GM19467 (cell line): Measurements from ENCODE around the gene TCF15.

Experiments used
- ATAC-seq: cut with Tn5 transposase; IDR thresholded peaks from one replicate; pipeline ENCODE4 v1.9.1; 2021; ENCODE audit warnings: mild to moderate bottlenecking, moderate library complexity; ENCODE audit not compliant: unreplicated experiment

TCF15 gene

DNA sequence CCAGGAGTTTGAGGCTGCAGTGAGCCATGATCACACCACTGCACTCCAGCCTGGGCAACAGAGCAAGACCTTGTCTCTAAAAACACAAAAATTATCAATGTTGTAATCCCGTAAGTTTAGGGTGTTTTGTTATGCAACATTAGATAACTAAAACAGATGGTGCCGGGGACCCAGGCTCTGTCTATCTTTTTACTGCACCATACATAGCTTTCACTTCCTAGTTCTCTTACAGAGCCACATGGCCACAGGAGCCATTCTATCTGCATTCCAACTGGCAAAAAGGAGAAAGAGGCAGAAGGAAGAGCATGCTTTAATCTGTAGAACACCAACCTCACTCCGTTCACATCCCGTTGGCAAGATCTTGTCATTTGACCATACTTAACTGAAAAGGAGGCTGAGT is 5.4 kb upstream of the TCF15 start:
- no peak for ATAC-seq

DNA sequence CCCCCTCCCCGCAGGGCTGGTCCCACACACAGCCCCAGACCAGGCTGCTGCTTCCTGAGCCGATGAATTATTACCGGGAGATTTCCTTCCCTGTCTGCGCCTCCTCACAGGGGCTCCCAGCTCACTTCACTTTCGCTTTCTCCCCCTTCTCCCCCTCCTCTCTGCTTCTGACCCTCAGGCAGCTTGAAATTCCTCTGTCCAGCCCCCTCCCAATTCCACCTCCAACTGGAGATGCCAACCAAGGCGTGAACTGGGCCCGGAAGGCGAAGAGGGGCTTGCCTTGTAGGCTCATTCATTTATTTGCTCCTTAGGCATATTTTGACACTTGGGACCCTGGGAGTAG is 1.7 kb upstream of the TCF15 start:
- ATAC-seq, result no peak

DNA sequence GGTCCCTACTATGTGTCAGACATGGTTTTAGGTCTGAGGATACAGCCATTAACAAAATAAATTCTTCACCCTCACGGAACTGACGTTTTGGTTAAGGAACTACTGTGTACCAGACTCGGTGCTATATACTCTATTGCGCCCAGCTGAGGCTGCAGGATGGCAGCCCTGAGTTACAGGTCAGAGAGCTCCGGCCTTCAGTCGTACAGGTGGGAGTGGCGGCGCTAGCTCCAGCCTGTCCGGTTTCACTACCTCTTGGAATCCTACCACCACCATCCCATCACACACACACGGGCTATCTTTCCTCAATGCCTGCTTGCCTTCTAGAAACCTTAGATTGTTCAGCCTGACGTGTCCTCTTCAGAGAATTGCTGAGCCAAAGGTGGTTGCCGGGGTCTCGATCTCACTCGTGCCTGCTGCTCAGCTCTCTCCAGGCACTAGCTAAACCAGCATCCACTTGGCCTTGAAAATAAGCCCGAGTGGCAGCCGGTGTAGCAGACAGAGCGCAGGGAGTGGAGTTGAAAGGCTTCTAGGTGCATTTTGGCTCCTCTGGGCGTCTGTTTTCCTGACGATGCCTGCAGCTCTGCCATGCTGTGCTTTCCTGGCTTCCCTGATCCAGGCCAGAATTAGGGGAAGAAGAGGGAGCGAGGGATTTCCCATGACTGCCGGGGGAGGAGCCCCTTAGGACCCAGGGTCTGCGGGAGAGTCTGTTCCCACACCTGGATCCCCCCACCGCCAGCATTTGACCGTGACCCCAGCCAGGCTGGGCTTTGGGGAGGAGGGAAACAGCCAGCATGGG is 1.1 kb upstream of the TCF15 start:
- no peak for ATAC-seq

DNA sequence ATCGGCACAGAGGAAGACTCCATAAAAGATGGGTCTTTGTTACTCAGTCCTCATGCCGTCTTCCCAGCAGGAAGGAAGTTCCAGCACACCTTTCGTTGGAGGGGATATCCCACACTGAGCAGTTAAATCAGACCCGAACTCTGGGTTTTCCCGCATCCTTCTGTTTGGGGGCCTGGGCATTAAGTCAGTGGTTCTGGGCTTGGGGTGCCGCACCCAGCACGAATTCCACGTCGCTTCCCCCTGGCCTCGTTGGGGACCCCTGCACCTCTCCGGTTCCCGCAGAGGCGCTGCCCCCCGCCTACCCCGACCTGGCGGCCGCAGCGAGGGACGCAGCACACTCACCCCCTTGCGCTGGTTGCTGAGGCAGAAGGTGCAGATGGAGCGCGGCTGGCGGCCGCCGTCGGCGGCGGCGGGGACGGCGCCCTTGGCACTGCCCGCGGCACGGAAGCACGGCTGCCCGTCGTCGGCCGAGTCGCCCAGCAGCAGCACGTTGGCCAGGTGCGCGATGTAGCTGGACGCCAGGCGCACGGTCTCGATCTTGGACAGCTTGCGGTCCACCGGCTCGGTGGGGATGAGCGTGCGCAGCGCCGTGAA is 641 bp downstream of the TCF15 start:
- ATAC-seq, result no peak

DNA sequence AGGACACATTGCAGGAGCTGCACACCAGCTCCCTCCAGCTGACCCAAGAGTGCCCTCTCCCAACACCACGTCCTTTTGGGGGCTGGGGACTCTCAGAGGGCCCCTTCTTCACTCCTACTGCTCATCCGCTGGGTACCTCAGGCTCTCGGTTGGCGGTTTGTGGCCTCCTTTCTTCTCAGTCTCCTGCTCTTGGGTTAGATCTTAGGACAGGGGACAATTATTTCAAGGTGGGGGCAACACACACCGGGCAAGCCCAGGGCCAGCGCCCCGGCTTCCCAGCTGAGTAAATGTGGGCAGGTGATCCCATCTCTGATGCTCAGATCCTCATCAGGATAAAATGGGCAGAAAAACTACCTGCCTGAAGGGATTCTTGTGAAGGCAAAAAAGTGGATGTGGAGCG is 1.1 kb downstream of the TCF15 start:
- ATAC-seq, result no peak

DNA sequence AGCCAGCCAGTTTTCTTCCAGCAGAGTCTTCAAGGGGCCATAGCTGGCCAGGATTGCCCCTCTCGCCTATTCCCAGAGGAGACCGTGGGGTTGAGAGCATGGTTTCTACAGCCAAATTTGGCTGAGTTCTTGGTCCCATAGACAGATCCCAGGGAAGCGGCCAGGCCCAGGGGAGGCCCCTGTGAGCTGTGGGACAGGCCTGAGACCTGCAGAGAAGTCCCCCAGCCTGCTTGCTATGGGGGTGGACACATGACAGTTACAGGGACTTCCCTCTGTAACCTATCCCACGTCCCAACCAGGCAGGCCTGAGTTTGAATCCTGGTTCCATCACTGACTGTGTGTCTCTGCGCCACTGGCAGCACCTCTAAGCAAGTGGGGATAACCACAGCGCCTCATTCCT is 2.6 kb downstream of the TCF15 start:
- no peak for ATAC-seq

DNA sequence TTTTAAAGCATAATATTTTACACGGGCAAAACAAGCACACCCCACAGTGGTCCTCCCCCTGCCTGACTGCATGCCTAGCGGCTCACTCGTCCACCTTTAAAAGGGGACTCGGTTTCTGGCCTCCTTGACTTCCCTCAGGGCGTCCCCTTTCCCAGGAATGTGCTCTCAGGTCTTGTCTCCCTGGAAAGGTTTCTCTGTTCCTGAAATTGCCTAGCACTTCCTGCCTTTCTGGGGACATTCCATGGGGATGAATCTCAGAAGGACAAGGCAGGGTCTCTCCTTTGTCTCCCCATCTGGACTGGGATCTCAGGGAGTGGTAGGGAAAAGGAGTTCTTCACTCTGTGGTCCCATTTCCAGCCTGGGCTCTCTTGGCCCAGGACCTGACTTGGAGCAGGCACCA is 4.9 kb downstream of the TCF15 start:
- no peak for ATAC-seq

DNA sequence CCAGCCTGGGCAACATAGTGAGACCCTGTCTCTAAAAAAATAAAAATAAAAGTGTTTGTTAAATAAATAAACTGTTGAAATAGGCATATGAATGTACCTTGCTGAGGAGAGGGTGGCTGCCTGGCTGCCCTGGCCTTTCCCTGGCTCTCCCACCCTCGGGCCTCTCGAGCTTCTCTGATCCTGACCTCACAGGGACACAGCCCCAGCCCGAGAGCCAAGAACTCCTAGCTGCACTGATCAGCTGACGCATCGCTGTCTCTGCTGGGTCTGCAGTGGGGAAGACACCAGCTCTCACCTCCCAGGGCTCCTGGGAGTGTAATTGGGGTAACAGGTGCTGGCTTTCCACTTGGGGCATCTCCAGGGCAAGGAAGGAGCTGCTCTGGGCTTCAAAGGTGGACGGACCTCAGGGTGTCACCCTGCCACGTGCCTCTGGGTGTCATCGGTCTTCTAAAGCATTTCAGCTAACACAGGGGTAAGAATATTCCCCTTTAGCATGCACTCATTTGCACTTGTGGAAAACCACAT is 6.9 kb downstream of the TCF15 start:
- ATAC-seq, result no peak

DNA sequence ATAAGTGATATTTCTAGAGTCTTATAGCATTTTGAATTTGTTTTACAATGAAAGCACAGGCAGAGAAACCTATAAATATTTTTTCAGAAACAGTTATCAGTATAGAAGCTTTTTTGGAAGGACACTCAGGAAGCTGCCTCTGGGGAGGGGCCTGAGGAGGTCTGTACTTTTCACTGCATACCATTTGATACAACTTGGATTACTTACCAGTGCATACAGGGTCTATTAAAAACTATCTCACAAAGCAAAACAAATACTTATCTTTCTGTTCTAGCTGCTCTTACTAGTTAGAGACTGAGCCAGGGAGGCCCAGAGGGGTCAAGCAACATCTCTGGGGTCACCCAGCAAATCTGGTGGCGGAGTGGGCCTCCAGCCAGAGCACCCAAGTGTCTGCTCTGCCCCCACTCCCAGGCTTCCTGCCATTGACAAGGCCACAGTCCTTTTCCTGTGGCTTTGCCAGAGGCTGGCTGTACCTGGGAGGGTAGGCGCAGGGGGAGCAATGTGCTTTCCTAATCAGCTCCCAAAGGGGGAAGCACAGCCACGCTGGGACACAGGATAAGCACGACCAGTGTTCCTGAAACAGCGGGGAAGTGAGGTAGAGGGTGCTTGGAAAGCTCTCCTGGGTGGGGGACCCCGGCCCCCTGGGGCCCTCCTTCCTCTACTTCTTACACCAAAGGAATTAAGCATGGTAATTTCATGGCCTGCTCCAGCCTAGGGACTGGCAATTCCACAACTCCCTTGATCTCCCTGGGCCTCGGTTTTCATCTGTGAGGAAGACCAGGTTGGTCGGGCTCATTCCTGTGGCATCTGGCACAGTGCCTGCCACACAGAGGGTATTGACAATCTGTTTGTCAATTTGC is 7.8 kb downstream of the TCF15 start:
- ATAC-seq, result no peak

DNA sequence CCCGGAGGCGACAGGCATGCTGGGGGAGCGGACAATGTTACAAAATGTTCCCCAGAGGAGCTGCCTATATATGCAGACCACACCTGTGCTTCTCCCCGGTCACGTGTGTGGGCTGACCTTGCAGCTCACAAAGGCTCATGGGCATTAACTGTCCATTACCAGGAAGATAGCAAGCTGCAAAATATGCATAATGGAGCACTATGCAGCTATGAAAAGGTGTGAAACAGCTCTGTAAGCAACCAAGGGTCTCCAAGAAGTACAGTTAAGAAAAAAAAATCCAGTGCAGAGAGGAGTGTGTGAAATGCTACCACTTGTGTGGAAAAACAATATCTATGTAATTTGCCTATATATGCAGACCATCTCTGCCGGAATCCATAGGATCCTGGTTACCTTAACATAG is 9.4 kb downstream of the TCF15 start:
- no peak for ATAC-seq

DNA sequence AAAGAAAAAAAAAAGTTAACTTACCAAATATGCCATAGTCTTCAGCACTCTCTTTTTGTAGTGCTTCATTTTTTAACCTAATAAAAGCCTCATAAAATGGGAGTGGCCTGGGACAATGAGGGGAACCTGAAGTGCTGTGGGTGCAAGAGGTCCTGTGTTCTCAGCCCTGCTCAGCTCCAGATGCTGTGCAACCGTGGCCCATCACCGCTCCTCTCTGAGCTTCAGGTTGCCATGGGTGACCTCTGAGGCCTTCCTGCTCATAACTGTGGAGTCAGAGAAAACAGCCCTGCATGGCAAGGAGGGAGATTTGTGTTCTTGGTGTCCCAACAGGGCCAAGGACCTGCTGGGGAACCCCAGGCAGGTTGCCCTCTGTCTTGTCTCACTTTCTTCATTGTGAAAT is 10.0 kb downstream of the TCF15 start:
- ATAC-seq, result no peak

DNA sequence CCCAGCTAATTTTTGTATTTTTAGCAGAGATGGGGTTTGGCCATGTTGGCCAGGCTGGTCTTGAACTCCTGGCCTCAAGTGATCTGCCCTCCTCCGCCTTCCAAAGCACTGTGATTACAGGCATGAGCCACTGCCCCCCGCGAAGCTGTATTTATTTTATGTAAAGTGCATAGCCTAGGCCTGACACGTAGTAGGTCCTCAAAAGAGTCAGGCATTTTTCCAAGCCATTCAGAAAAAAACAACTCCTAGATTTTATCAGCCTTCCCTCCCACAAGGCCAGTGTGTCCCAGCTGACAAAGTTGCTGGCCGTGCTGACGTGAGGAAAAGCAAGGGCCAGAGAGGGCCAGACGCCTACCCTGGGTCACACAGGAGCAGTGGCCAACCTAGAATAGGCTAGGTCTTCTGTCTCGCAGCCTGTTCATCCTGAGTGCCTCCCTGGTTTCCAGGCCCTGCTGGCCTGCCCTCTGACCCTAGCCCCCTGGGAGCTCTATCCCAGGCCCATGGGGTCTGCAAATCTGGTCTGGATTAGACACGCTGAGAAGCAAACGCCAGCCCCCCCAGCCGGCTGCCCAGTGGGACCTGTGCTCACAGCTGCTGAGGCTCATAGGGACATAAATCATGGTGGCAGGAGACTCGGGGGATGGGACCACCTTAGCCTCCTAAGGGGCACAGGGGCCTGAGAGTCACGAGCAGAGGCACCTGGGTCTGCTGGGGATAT is 11.8 kb downstream of the TCF15 start:
- ATAC-seq, result no peak

DNA sequence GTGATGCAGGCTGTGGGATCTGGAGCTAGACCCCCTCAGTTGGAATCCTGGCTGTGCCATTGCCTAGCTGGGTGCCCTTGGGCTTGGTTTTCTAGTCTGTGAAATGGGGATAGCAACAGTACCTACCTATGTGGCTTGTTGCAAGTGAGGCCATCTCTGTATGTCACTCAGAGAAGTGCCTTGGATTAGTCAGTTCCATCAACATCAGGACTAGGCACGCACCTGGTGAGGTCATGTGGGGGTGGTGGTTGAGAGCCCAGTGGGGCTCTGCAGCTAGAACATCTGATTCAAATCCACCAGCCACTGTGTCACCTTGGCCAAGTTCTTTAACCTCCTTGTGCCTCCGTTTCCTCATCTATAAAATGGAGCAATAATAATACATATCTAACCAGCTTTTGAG is 12.5 kb downstream of the TCF15 start:
- ATAC-seq, result no peak

DNA sequence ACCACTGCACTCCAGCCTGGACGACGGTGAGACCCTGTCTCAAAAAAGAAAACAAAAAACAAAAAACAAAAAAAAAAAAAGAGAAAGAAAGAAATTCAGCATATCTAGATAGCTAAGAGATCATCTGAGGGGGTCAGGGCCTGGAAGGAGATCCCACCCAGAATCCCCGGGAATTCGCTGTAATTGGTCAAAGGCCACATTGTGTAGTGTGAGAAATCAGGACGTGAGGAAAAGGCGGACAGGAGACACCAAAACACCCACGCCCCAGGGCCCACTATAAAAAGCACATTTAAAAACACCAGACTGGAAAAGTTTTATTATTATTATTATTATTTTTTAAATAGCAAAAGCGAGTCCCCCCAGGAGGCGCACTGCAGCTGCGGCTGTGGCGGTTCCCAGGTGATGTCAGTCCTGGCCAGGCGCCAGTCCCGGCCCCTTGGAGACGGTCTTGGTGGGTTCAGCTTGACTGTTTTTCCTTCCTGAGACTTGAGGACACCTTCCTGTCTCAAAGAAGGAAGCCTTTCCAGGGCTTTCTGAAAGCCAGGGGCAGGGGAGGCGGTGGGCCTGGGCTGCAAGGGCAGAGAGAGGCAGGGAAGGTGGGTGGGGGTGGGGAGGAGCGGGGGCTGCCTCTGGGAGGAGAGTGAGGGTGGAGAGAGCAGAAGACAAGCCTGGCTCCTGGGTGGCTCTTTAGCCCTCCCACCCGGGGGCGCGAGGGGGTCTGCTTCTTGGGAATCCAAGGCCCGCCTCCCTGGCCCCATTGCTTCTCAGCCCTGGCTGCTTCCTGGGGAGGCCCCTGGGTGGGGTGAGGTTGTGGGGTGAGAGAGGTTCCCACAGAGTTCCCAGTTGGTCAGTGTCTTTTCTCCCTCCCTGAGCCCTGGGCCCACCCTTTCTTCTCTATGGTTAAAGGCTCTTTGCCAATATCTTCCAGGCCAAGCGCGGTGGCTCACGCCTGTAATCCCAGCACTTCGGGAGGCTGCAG is 14.5 kb downstream of the TCF15 start:
- no peak for ATAC-seq

DNA sequence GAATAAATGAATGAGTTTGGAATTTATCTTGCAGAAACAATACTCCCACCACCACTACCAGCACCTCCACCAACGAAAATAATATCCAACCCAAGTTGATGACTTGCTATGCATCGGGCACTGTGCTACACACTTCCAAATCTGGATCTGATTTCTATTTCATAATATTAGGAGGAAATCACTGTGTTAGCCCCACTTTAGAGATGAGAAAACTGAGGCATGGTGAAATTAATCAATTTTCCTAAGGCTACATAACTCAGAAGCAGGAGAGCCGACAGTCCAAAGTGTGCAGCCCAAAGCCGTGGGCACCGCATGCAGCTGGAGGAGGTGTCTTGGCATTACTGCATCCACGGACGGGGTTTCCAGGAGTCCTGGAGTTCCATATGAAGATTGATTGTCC is 17.6 kb downstream of the TCF15 start:
- no peak for ATAC-seq

DNA sequence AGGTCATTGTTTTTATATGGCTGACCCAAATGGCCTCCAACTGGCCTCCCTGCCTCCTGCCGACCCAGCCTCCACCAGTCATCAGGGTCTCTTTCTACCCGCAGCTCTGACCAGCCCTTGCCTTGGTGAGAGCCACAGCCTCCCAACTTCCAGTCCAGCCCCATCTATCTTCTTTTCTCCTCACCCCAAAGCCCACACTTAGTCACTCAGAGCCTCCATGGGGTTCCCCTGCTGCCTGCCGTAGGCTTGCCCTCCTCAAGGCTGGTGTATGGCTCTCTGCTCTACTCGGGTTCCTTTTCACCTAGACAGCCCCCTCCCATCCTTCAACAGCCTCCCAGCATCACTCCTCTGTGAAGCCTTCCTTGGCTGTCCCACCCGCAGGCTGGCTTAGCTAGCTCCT is 18.2 kb downstream of the TCF15 start:
- ATAC-seq, result no peak

DNA sequence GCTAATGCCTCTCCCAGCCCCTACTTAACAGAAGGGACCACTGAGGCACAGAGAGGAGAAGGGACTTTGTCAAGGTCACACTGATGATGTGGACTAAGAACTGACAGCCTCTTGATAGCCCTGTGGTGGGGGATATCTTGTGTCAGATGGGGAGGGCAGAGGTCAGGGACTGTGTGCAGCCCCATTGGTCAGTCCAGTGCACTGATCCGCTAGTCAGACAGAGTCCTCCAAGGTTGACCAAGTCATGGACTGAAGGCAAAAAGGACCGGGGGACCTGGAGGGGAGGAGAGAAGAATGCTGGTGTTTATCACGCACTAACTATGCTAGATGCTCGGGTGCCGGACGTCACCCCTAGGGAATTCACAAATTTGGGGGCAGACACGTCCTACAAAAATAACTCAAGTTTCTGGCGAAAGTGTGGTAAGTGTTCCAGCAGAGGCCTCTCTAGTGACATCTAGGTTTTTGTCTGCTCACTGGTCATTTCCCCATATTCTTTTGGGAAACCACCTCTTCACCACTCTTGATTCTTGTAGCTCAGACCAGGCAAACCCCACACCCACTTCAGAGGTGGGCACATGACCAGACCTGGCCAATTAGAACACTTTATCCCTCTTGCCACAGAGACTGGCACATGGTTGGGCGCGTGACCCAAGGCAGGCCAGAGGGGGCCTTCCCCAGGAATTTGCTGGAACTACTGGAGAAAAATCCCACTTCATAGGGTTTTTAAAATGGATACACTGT is 21.0 kb downstream of the TCF15 start:
- ATAC-seq, result no peak

DNA sequence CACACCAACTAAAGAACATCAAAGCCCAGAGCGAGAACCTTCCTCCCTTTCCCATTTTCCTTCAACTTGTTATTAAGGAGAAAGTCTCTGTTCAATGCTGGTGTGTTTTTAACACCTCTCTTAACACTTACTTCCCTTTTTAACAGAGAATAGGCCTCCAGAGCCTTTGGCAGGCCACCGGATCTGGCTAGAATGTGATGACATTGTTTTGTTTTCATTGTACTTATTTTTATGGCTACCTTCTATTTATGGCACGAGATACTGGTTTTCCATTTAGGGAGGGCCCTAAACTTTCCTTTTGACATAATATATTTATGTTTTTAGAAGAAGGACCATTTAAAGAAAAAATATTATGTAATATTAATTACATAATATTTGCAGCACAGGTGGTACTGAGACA is 21.6 kb downstream of the TCF15 start:
- no peak for ATAC-seq

DNA sequence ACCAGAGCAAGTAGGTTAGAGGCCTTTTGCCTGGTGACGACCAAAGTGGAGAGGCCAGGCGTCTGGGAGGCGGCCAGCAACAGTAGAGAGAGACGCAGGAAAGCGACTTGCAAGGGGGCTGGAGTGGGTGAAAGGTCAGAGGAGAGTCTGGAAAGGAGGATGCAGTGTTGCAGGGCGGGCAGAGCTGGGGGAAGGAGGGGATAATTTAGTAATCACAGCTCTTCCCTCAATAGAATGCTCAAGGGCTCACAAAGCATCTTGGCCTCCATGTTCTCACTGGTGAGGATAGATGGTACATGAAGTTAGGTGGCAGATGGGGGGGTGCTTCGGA is 25.2 kb downstream of the TCF15 start:
- no peak for ATAC-seq
